Posterior vena cava (tissue), 2 donors: ENCODE measurements around the gene TTLL5. TPM values are rescaled to one million over a fixed set of nuclear protein-coding genes. Genes with fewer than 3 reads are reported as not detected.
"Not testable (repeated sequence)": the region's sequence is repeated elsewhere in the genome, so short reads cannot be mapped to it uniquely, and the experiment has no call there.

Experiments used
- DNase-seq: peaks from one replicate; pipeline ENCODE4 v3.0.0-alpha.2; 2020; ENCODE audit warnings: low spot score
- intact Hi-C, 2 donors: fragments of 100-400 bp; cut with DNase I; formaldehyde crosslinking; loops; one replicate each; pipeline versions ENCODE4 v1.14.1 to v1.14.2; 2022 to 2023
- total RNA-seq, 2 donors: library from RNA; stranded (reverse); fragmentation: NEBNext Ultra II Directional; extraction: Animal tissue kit (Norgen Biotek cat#: 25700); gene quantifications; one replicate each; pipeline ENCODE4 v1.2.1, GENCODE V29; 2021
- donor health status: DM: yes; HTN: yes; CAD: no.
- donor health status: DM: yes; HTN: yes; CAD: no.

The TTLL5 gene
- total RNA-seq, 2 donors from 2014 or later, result 26.9 to 28.5 TPM

GRCh38 chr14:75840911-75841310, 179.9 kb downstream of the TTLL5 start:
- intact Hi-C loops, result loop anchor here in 1 of 2 donors (10.0 kb wide), 1 partner anchor 496 kb away; no protein-coding TSS in a partner anchor
- DNase-seq, result no peak

DNA sequence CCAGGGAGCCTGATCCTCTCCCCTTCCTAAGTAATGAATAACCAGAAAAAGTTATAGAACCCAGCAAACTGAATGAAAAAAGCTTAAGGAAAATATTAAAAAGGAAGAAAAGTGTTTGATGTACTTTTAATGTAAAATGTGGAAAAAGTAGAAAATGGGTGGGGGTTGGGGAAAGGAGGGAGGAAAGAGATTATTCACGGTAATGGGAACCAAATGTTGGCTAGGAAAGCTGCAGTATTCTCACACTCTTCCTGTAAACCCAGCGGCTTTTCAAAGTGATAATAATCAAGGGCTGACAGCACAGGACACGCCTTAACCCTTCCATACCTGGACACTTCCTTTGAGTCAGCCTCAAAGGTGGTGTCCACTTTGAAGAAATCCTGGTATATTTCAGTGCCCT, 181.5 kb downstream of the TTLL5 start:
- intact Hi-C loops, result loop anchor here in 1 of 2 donors (10.0 kb wide), 1 partner anchor 498 kb away; no protein-coding TSS in a partner anchor
- no peak for DNase-seq

GRCh38 chr14:75844486-75844885, 183.4 kb downstream of the TTLL5 start:
- intact Hi-C loops, result loop anchor here in 1 of 2 donors (10.0 kb wide), 1 partner anchor 500 kb away; no protein-coding TSS in a partner anchor
- no peak for DNase-seq

DNA sequence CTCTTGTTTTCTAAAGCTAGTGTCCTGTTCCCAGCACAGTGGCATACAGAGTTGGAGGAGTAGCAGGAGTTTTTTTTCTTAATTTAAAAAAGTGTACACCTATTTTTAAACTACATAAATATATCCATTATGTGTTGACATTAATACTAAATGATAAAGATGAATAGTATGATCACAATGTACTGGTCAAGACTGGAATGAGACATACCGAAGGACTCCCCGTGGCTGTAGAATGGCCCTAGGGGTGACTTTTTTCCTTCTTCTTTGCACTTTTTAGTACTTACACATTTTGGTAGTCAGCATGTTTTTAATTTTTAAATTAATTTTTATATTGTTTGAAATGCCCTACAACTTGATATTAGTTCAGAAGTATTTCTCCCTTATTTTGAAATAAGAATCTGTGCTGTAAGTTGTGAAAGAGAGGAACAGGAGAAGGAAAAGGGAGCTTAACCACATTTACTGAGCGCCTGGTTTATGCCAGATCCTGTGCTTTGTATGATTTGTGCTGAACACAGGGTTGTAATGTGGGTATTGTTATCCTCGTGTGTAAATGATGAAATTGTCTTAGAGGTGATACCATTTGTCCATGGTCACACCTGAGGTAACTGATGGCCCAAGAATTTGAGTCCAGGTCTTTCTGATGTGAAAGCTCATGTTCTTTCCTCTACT, 184.2 kb downstream of the TTLL5 start:
- no peak for DNase-seq
- intact Hi-C loops, result loop anchor here in 1 of 2 donors (10.0 kb wide), 1 partner anchor 500 kb away; no protein-coding TSS in a partner anchor

- intact Hi-C loops, result loop anchor here in 1 of 2 donors (10.0 kb wide), 1 partner anchor 502 kb away; no protein-coding TSS in a partner anchor
Observed at GRCh38 chr14:75846694-75847093, 185.6 kb downstream of the TTLL5 start.

GRCh38 chr14:75847584-75847983, 186.5 kb downstream of the TTLL5 start:
- intact Hi-C loops, result loop anchor here in 1 of 2 donors (10.0 kb wide), 1 partner anchor 503 kb away; no protein-coding TSS in a partner anchor
- DNase-seq, result no peak

More at GRCh38 chr14:75846694-75847093, 185.6 kb downstream of the TTLL5 start:
- not testable (repeated sequence) for DNase-seq

GRCh38 chr14:75848167-75848913, 187.3 kb downstream of the TTLL5 start:
- DNase-seq, result no peak
- intact Hi-C loops, result loop anchor here in 1 of 2 donors (10.0 kb wide), 1 partner anchor 504 kb away; no protein-coding TSS in a partner anchor

- DNase-seq, result no peak
- intact Hi-C loops, result loop anchor here in 1 of 2 donors (10.0 kb wide), 1 partner anchor 505 kb away; no protein-coding TSS in a partner anchor
Observed at GRCh38 chr14:75849300-75849895, 188.4 kb downstream of the TTLL5 start.

GRCh38 chr14:75851574-75851866, 190.5 kb downstream of the TTLL5 start:
- no peak for DNase-seq
- intact Hi-C loops, result no loop called here

- intact Hi-C loops, result no loop called here
- DNase-seq, result no peak
Observed at GRCh38 chr14:75854111-75854799, 193.2 kb downstream of the TTLL5 start.

GRCh38 chr14:75857199-75857598, 196.2 kb downstream of the TTLL5 start:
- intact Hi-C loops, result no loop called here
- no peak for DNase-seq

DNA sequence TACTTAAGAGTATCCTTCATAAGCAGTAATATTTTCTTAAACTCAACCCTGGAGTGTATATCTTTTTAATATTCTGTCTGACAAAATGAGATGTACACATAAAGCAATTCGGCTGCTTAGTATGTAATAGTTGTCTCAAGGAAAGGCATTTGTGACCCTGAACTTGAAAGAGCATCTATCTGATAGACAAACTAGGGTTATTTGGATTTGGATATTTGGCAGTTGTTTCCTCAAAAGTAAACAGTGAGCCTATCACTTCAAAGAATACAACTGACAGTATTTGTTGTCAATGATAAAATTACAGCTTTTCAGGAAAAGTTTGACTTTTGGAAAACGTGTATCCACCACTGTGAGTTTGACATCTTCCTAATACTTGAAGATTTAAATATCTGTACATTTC, 197.3 kb downstream of the TTLL5 start:
- DNase-seq, result no peak

DNA sequence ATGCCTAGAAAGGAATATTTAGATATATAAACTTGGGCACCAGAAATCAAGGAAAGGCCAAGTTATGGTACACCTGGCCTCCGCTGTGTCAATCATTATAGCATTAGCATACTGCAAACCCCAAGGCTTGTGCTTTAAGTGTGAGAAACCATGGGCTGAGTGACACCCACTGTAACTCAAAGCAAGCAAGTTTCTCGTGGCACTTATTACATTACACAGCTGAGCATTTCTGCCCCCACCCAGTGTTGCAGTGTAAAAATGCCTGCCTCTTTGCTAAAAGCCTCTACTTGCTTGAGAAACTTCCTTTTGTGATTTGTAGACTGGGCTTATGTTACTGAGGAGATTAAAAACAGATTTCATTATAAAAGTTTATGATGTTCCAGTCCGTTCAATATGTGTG, 198.7 kb downstream of the TTLL5 start:
- no peak for DNase-seq
- intact Hi-C loops, result no loop called here

More for the DNA sequence above, 197.3 kb downstream of the TTLL5 start:
- intact Hi-C loops, result no loop called here

DNA sequence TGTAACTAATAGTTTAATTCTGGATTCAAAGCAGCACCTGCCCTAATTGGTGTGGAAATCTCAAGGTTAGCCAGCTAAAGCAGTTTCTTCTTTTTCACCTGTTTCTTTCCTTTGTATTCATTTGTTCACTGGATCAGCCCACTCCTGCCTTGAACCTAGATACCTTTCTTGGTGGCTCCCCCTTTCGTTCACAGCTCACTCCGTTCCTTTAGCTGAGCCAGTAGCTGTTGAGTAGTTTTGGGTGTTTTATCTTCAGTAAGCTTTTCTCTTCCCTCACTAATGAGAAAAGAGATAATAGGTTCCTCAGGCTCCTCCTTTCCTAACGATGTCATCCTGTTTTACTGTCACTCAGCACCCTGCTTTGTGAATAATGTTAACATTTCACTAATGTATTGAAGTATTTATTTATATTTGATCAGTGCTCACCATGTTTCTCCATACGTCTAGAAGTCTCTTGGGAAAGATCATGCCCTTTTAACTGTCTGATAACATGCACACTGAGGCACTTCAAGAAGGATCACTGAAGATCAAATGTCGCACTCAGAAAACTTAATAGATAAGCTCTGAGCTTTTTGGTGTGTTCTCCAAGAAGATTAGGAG, 199.6 kb downstream of the TTLL5 start:
- no peak for DNase-seq
- intact Hi-C loops, result no loop called here

- no peak for DNase-seq
- intact Hi-C loops, result no loop called here
Observed at GRCh38 chr14:75861161-75861621, 200.1 kb downstream of the TTLL5 start.

- intact Hi-C loops, result no loop called here
Observed at GRCh38 chr14:75863221-75863620, 202.2 kb downstream of the TTLL5 start.

DNA sequence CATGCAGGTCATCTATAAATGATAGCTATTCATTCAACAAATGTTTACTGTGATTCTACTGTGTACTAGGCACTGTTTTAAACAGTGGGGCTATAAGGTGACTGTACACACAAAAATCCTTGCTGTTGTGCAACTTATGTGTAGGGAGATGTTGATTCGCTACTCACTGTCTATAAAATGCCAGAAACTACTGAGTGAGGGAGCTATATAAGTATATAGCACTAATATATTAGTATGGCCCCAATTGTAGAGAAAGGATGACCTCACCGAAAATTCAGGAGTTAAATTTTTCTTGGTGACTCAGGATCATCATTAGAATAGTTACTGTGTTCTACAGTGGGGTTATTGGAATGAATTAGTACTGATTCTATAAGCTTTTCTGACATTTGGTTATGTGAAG, 203.3 kb downstream of the TTLL5 start:
- DNase-seq, result no peak
- intact Hi-C loops, result no loop called here

More at GRCh38 chr14:75863221-75863620, 202.2 kb downstream of the TTLL5 start:
- no peak for DNase-seq

DNA sequence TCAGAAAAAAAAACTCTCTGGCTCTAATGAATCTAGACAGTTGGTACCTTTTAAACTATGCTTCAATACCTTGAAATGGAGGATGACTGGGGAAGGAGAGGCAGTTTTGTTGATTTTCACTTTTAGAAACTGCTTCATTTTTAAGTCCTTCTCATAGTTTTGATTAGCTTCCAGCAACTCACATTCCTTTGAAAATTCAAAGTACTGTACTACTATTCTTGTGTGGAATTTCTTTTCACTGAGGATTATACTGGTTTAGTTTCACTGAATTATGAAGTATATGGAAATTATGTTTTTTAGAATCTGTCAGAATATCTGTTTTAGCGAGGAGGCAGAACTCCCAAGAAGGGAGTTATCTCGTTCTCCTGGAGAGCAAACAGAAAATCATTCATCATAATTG, 204.5 kb downstream of the TTLL5 start:
- DNase-seq, result no peak
- intact Hi-C loops, result no loop called here

GRCh38 chr14:75866970-75867369, 205.9 kb downstream of the TTLL5 start:
- no peak for DNase-seq
- intact Hi-C loops, result no loop called here
